IPS DF 6.9 (cell line): Measurements from ENCODE around the gene TNFRSF14.

Source experiments
- DNase-seq: peaks from one replicate; pipeline ENCODE4 v3.0.0-alpha.2; 2013; ENCODE audit warnings: low read depth, low spot score
- H3K27ac ChIP-seq: one replicate; pipeline ENCODE4 v1.5.1; 2013; ENCODE audit warnings: low read length, control low read depth
- H3K27me3 ChIP-seq: 2 replicates; pipeline ENCODE4 v1.6.1; 2013; ENCODE audit warnings: mild to moderate bottlenecking, low read length; ENCODE audit not compliant: control insufficient read depth, insufficient read depth
- H3K36me3 ChIP-seq: 2 replicates; pipeline ENCODE4 v1.6.1; 2013; ENCODE audit warnings: low read length; ENCODE audit not compliant: control insufficient read depth, insufficient read depth
- H3K4me1 ChIP-seq: 2 replicates; pipeline ENCODE4 v1.6.1; 2013; ENCODE audit warnings: low read length; ENCODE audit not compliant: control insufficient read depth, insufficient read depth
- H3K4me3 ChIP-seq: 2 replicates; pipeline ENCODE4 v1.5.1; 2013; ENCODE audit warnings: mild to moderate bottlenecking, low read length
- H3K9me3 ChIP-seq: 2 replicates; pipeline ENCODE4 v1.6.1; 2013; ENCODE audit warnings: low read length, inconsistent platforms; ENCODE audit not compliant: control insufficient read depth, insufficient read depth
- WGBS: extraction: QIAGEN DNeasy Blood & Tissue Kit; methylation state at CpG from one replicate; pipeline ENCODE4 v1.1.7; 2013; ENCODE audit warnings: mixed read lengths, missing lambda C conversion rate; ENCODE audit not compliant: insufficient read length, insufficient coverage; 5-methylcytosine and 5-hydroxymethylcytosine counted together

The TNFRSF14 gene

GRCh38 chr1:2594001-2594640 is 38.0 kb downstream of the TNFRSF14 start:
- no peaks in the 10 kb centered on the region; the same call in 1 of the 2 replicates for H3K4me1 ChIP-seq
- peaks cover 18% of the 10 kb centered on the region for H3K9me3 ChIP-seq
- H3K27me3 ChIP-seq: no peaks in the 10 kb centered on the region
- H3K27ac ChIP-seq: no peak overlapping the region
- no CpG with 5 or more reads among the region's 20 CpGs for WGBS
- no peak overlapping the region for H3K4me3 ChIP-seq
- H3K36me3 ChIP-seq: peaks cover 4% of the 10 kb centered on the region; the same call in 1 of the 2 replicates
- DNase-seq: no peak

- no peak for DNase-seq
These were observed 38.5 kb downstream of the TNFRSF14 start for GRCh38 chr1:2594641-2595131.

GRCh38 chr1:2595261-2595811 is 39.2 kb downstream of the TNFRSF14 start:
- Histone ChIP-seq H3K9me3 (peaks cover 18% of the 10 kb centered on the region), H3K27me3 (no peaks in the 10 kb centered on the region), H3K4me1 (no peaks in the 10 kb centered on the region; the same call in 1 of the 2 replicates), H3K27ac (no peak overlapping the region), H3K36me3 (peaks cover 4% of the 10 kb centered on the region; the same call in 1 of the 2 replicates), H3K4me3 (no peak overlapping the region)
- DNase-seq: no peak
- no CpG with 5 or more reads among the region's 19 CpGs for WGBS

More at GRCh38 chr1:2594641-2595131, 38.5 kb downstream of the TNFRSF14 start:
- no peaks in the 10 kb centered on the region for H3K27me3 ChIP-seq
- peaks cover 4% of the 10 kb centered on the region; the same call in 1 of the 2 replicates for H3K36me3 ChIP-seq
- no CpG with 5 or more reads among the region's 17 CpGs for WGBS
- no peak overlapping the region for H3K4me3 ChIP-seq
- H3K27ac ChIP-seq: no peak overlapping the region
- H3K9me3 ChIP-seq: peaks cover 18% of the 10 kb centered on the region
- H3K4me1 ChIP-seq: no peaks in the 10 kb centered on the region; the same call in 1 of the 2 replicates

DNA sequence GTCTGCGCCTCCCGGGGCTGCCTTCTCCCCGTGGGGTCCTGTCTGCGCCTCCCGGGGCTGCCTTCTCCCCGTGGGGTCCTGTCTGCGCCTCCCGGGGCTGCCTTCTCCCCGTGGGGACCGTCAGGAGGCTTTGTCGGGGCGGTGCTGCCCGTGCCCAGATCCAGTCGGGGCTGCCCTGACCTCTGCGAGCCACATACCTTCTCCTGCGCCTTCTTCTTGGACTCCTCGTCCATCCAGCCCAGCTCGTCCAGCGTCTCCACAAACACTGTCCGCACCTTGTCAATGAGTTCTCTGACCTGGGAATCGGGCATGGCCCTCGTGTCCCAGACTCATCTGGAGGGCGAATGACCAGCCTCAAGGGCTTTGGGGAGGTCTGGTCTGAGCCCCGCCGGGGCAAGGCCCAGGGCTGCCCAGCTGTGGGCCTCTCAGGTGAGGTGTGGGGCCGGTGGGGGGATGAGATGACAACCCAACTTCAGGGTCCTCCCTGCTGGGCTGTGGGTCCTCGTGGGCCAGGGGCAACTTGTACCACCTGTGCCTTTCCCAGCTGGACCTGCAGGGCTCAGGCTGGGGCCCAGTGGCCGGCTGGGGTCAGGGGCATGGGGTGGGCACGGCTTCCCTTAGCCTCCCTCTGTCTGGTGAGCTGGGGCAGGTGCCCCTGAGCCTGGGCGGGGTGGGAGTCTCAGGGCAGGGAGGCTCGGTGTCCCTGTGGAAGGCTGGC is 39.8 kb downstream of the TNFRSF14 start:
- WGBS: no CpG with 5 or more reads among the region's 31 CpGs
- H3K27ac ChIP-seq: no peak overlapping the region
- H3K4me1 ChIP-seq: no peaks in the 10 kb centered on the region; the same call in 1 of the 2 replicates
- no peaks in the 10 kb centered on the region for H3K27me3 ChIP-seq
- no peak overlapping the region for H3K4me3 ChIP-seq
- DNase-seq: no peak
- no peaks in the 10 kb centered on the region for H3K36me3 ChIP-seq
- peaks cover 18% of the 10 kb centered on the region for H3K9me3 ChIP-seq

GRCh38 chr1:2596530-2597333 is 40.6 kb downstream of the TNFRSF14 start:
- no peak overlapping the region for H3K4me3 ChIP-seq
- peaks cover 17% of the 10 kb centered on the region for H3K9me3 ChIP-seq
- no CpG with 5 or more reads among the region's 28 CpGs for WGBS
- no peaks in the 10 kb centered on the region for H3K36me3 ChIP-seq
- H3K27me3 ChIP-seq: no peaks in the 10 kb centered on the region
- DNase-seq: no peak
- H3K4me1 ChIP-seq: no peaks in the 10 kb centered on the region; the same call in 1 of the 2 replicates
- no peak overlapping the region for H3K27ac ChIP-seq

DNA sequence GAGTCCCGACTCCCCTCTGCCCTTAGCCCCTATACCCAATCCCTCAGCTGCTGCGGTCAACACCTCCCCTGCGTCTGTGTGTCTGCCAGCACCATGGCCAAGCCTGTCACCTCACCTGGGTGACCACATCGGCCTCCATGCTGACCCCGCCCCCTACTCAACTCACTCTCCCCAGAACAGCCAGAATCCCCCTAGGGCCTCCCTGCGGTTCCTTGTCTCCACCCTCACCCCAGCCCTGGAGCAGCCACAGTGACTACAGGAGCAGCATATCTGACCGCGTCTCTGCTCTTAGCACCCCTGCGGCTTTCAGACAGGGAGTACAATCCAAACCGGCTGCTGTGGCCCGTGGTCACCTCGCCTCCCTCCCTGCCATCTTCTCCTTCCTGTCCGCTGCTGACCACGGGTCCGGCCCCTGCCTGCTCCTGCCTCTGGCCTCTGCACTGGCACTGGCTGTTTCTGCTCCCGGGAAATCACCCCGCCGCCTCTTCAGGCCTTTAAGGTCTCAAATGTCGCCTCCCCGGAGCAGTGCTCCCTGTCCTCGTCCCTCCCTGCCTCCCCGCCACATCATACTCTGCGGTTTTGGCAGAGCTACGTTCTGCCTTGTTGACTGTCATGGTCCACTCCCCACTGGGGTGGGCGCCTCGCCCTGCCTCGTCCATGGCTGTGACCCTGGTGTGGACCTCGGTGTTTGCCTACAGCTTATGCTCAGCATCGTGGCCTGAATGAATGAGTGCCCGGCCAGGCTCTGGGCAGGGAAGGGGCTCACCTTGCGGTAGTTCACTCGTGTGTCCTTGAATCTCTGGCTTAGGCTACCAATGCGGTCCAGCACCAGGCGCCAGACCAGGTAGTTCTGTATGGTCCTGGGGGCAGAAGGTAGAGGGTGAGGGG is 41.5 kb downstream of the TNFRSF14 start:
- no peak for DNase-seq
- peaks cover 18% of the 10 kb centered on the region for H3K9me3 ChIP-seq
- H3K4me3 ChIP-seq: no peak overlapping the region
- no CpG with 5 or more reads among the region's 34 CpGs for WGBS
- no peak overlapping the region for H3K27ac ChIP-seq
- H3K4me1 ChIP-seq: no peaks in the 10 kb centered on the region; the same call in 1 of the 2 replicates
- H3K36me3 ChIP-seq: no peaks in the 10 kb centered on the region
- H3K27me3 ChIP-seq: no peaks in the 10 kb centered on the region

DNA sequence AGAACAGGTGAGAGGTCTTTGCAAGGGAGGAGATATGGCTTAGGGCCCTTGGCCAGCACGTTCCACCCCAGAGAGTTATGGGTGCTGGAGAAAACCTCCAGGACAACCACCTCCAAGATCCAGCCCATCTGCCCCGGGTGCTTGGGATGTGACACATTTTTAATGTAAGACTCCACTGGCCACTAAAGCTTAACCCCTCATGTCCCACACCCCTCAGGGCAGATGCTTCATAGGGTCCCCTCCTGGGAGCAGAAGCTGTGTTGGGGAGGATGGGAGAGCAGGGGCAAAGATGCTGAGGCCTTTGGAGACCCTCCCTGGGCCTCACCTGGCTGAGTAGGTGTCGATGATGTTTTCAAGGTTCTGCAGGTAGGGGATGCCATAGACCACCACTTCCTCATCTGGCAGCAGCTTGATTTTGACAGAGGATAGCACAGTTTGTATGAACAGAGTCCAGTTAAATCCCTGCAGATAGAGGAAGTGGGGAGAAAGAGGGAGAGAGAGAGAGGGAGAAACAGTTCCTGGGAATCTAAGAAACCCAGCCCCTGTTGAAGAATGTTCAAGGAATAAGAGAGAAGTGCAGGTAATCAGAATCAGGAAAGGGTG is 42.3 kb downstream of the TNFRSF14 start:
- Histone ChIP-seq H3K36me3 (no peaks in the 10 kb centered on the region), H3K4me3 (no peak overlapping the region), H3K9me3 (peaks cover 13% of the 10 kb centered on the region), H3K4me1 (no peaks in the 10 kb centered on the region; the same call in 1 of the 2 replicates), H3K27ac (no peak overlapping the region), H3K27me3 (no peaks in the 10 kb centered on the region)
- no CpG with 5 or more reads among the region's 3 CpGs for WGBS
- DNase-seq: no peak

DNA sequence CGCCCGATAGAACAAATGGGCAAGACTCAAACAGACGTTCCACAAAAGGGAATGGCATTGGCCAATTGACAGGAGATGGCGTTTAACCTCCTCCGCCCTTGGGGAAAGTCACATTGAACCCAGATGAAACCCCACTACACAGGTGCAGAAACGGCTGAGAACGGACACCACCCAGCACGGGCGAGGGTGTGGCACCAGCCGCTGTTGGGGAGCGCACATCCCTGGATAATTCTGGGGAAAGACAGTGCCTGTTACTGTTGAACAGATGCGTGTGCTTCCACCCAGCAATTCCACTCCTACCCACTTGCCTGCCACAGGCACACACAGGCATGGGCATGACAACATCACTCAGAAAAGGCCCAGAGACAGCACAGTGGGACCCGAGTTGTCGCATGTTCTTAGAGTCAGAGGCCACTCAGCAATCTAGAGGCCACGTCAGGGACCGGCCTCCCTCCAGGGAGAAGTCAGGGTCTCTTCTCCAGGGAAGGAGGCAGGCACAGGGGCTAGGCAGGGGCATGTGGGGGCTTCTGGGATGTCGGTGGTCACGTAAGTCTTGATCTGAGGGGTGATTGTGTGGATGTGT is 45.6 kb downstream of the TNFRSF14 start:
- H3K4me1 ChIP-seq: no peaks in the 10 kb centered on the region
- no peak overlapping the region for H3K27ac ChIP-seq
- H3K4me3 ChIP-seq: no peak overlapping the region
- no peak for DNase-seq
- H3K36me3 ChIP-seq: no peaks in the 10 kb centered on the region
- WGBS: no CpG with 5 or more reads among the region's 18 CpGs
- no peaks in the 10 kb centered on the region for H3K27me3 ChIP-seq
- peaks cover 14% of the 10 kb centered on the region for H3K9me3 ChIP-seq

- H3K9me3 ChIP-seq: peaks cover 15% of the 10 kb centered on the region
- WGBS: no CpG with 5 or more reads among the region's 15 CpGs
- no peak overlapping the region for H3K27ac ChIP-seq
- no peak overlapping the region for H3K4me3 ChIP-seq
- DNase-seq: no peak
- no peaks in the 10 kb centered on the region for H3K36me3 ChIP-seq
- no peaks in the 10 kb centered on the region for H3K4me1 ChIP-seq
- H3K27me3 ChIP-seq: no peaks in the 10 kb centered on the region
These were observed 46.2 kb downstream of the TNFRSF14 start for GRCh38 chr1:2602311-2602835.
